ENCODE measurements around the gene ZEB2. TPM values are rescaled to one million over a fixed set of nuclear protein-coding genes. Genes with fewer than 3 reads are reported as not detected.

ZEB2 gene
- total RNA-seq, 4 donors from 2014 or later: 168 to 344 (median 251) TPM

GRCh38 chr2:144471305-144472045 lies 48.4 kb downstream of the ZEB2 start:
- no peak for TF ChIP-seq CTCF (IDR thresholded peaks at IDR 0.05)
- ATAC-seq (ENCODE audit: low FRiP score): no peak
- no peak for DNase-seq (ENCODE audit: low spot score)

- no peak for ATAC-seq (ENCODE audit: low FRiP score)
Observed at GRCh38 chr2:144470816-144471215, 49.1 kb downstream of the ZEB2 start.

GRCh38 chr2:144470334-144470733 lies 49.6 kb downstream of the ZEB2 start:
- ATAC-seq (ENCODE audit: low FRiP score): no peak
- no peak for TF ChIP-seq CTCF (IDR thresholded peaks at IDR 0.05)
- no peak for DNase-seq (ENCODE audit: low spot score)

More at GRCh38 chr2:144470816-144471215, 49.1 kb downstream of the ZEB2 start:
- DNase-seq (ENCODE audit: low spot score): no peak
- TF ChIP-seq CTCF (IDR thresholded peaks at IDR 0.05): no peak

GRCh38 chr2:144469798-144470197 lies 50.1 kb downstream of the ZEB2 start:
- TF ChIP-seq CTCF (IDR thresholded peaks at IDR 0.05): no peak
- ATAC-seq (ENCODE audit: low FRiP score) (no peak), DNase-seq (ENCODE audit: low spot score) (no peak)

GRCh38 chr2:144468823-144469595 lies 50.9 kb downstream of the ZEB2 start:
- no peak for TF ChIP-seq CTCF (IDR thresholded peaks at IDR 0.05)
- DNase-seq (ENCODE audit: low spot score) (no peak), ATAC-seq (ENCODE audit: low FRiP score) (no peak)

- ATAC-seq (ENCODE audit: low FRiP score): no peak
- DNase-seq (ENCODE audit: low spot score): no peak
- TF ChIP-seq CTCF (IDR thresholded peaks at IDR 0.05): no peak
Observed at GRCh38 chr2:144467502-144468137, 52.3 kb downstream of the ZEB2 start.

Measured in omental fat pad (tissue), 4 donors.